ENCODE data around the gene CCDC3.

DNA sequence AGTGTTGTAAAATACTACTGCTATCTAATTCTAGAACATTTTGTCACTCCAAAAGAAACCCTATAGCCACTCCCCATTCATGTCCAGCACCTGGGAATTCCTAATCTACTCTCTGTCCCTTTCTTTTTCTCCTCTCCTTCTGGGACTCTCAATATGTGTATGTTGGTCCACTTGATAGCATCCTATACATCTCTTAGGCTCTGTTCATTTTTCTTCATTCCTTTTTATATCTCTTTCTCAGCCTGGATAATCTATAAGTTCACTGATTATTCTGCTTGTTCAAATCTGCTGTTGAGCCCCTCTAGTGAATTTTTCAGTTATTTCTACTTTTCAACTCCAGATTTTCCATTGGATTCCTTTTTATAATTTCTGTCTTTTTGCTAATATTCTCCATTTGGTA, 108.6 kb downstream of the CCDC3 start:
- TF ChIP-seq, protein P1, sequence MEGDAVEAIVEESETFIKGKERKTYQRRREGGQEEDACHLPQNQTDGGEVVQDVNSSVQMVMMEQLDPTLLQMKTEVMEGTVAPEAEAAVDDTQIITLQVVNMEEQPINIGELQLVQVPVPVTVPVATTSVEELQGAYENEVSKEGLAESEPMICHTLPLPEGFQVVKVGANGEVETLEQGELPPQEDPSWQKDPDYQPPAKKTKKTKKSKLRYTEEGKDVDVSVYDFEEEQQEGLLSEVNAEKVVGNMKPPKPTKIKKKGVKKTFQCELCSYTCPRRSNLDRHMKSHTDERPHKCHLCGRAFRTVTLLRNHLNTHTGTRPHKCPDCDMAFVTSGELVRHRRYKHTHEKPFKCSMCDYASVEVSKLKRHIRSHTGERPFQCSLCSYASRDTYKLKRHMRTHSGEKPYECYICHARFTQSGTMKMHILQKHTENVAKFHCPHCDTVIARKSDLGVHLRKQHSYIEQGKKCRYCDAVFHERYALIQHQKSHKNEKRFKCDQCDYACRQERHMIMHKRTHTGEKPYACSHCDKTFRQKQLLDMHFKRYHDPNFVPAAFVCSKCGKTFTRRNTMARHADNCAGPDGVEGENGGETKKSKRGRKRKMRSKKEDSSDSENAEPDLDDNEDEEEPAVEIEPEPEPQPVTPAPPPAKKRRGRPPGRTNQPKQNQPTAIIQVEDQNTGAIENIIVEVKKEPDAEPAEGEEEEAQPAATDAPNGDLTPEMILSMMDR (IDR thresholded peaks at IDR 0.05; ENCODE audit: poor library complexity, severe bottlenecking), result no peak
- TF ChIP-seq EP300 (conservative IDR thresholded peaks at IDR 0.05; ENCODE audit: poor library complexity, severe bottlenecking) (no peak), TAF1 (IDR thresholded peaks at IDR 0.05; ENCODE audit: low read depth) (no peak), POLR2AphosphoS5 (IDR thresholded peaks at IDR 0.05) (no peak), RAD21 (conservative IDR thresholded peaks at IDR 0.05) (no peak)
- TF ChIP-seq, protein P2, sequence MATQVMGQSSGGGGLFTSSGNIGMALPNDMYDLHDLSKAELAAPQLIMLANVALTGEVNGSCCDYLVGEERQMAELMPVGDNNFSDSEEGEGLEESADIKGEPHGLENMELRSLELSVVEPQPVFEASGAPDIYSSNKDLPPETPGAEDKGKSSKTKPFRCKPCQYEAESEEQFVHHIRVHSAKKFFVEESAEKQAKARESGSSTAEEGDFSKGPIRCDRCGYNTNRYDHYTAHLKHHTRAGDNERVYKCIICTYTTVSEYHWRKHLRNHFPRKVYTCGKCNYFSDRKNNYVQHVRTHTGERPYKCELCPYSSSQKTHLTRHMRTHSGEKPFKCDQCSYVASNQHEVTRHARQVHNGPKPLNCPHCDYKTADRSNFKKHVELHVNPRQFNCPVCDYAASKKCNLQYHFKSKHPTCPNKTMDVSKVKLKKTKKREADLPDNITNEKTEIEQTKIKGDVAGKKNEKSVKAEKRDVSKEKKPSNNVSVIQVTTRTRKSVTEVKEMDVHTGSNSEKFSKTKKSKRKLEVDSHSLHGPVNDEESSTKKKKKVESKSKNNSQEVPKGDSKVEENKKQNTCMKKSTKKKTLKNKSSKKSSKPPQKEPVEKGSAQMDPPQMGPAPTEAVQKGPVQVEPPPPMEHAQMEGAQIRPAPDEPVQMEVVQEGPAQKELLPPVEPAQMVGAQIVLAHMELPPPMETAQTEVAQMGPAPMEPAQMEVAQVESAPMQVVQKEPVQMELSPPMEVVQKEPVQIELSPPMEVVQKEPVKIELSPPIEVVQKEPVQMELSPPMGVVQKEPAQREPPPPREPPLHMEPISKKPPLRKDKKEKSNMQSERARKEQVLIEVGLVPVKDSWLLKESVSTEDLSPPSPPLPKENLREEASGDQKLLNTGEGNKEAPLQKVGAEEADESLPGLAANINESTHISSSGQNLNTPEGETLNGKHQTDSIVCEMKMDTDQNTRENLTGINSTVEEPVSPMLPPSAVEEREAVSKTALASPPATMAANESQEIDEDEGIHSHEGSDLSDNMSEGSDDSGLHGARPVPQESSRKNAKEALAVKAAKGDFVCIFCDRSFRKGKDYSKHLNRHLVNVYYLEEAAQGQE (IDR thresholded peaks at IDR 0.05; ENCODE audit: borderline replicate concordance), result no peak

Measured in neural cell (in vitro differentiated cells).